Measurements from ENCODE around the gene MED26.
A peak's percentile ranks its signal among the peaks of the same experiment; 100 is the strongest.

The MED26 gene

DNA sequence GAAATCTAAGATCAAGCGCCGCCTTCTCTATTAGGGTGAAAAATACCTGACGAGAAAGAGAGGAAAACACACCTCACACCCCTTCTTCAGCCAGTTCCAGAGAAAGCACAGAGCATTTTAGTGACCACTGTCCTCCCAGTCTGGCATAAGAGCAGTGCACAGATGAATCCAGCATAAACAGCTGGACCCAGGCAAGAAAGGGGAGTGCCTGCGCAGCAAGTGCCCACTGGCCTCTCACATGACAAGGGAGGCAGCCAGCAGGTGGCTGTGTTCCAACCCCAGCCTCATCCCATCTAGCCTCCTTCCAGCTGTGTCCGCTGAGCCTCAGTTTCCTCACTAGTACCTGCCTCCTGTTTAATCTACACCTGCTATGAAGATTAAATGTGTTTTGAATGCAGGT lies 8.0 kb downstream of the MED26 start:
- peak overlapping the region; percentile 27; the same call in 1 of the 2 replicates for H3K27ac ChIP-seq
- TF ChIP-seq, protein P1, sequence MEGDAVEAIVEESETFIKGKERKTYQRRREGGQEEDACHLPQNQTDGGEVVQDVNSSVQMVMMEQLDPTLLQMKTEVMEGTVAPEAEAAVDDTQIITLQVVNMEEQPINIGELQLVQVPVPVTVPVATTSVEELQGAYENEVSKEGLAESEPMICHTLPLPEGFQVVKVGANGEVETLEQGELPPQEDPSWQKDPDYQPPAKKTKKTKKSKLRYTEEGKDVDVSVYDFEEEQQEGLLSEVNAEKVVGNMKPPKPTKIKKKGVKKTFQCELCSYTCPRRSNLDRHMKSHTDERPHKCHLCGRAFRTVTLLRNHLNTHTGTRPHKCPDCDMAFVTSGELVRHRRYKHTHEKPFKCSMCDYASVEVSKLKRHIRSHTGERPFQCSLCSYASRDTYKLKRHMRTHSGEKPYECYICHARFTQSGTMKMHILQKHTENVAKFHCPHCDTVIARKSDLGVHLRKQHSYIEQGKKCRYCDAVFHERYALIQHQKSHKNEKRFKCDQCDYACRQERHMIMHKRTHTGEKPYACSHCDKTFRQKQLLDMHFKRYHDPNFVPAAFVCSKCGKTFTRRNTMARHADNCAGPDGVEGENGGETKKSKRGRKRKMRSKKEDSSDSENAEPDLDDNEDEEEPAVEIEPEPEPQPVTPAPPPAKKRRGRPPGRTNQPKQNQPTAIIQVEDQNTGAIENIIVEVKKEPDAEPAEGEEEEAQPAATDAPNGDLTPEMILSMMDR (conservative IDR thresholded peaks at IDR 0.05), result no peak

DNA sequence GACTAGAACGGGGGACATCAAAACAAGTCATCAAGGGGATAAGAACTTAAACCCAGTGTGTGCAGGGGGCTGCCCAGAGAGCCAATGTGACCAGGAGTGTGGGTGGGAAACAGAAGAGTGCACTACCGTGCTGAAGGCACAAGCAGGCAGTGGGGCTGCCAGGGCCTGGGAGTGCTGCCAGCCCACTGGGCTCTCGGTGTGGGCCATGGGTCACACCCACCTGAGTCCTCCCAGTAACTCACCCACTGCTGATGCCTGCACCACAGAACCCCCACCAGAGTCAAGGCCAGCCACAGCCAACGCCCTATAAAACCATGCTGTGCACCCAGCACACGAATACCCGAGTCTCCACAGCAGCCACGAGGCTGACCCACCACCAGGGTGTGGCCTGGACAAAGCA lies 8.5 kb downstream of the MED26 start:
- TF ChIP-seq, protein P1 (conservative IDR thresholded peaks at IDR 0.05), result no peak
- peak overlapping the region; percentile 27; the same call in 1 of the 2 replicates for H3K27ac ChIP-seq

DNA sequence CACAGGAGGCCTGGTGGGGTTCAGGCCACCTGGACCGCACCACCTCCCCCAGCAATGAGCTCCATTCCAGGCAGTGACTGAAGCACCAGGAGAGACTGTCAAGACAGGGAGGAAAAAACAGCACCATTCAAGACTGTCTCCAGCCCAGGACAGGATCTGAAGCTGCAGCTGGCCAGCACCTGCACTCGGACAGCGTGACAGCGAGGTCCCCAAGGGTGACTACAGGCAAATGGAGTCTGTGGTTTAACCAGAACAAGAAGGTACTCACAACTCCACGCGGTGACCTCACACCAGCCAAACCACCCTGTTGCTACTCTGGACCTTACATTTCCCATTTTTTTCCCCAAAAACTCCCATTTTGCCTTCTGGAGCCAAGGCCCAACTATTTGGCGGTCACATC lies 9.8 kb downstream of the MED26 start:
- H3K27ac ChIP-seq, result no peak overlapping the region; the same call in 1 of the 2 replicates
- TF ChIP-seq, protein P1 (conservative IDR thresholded peaks at IDR 0.05), result no peak

DNA sequence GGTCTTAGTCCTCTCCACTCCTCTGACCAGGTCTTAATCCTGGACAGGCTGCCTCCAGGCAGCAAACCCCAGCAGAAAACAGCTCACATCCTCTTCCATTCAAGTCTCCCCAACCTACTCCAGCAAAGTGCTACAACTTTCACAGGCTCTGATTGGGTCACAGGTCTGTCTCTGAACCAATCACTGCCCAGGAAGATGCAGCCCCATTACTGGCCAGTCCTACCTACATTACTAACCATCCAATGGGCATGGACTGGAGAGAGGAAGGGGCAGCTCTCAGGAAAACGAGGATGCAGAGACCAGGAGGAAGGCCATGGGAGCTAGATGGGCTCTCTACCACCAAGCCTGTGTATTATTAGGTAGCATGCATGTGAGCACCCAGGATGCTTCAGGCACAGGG lies 12.2 kb downstream of the MED26 start:
- TF ChIP-seq, protein P1 (conservative IDR thresholded peaks at IDR 0.05), result no peak
- H3K27ac ChIP-seq, result peak overlapping the region; percentile 72

DNA sequence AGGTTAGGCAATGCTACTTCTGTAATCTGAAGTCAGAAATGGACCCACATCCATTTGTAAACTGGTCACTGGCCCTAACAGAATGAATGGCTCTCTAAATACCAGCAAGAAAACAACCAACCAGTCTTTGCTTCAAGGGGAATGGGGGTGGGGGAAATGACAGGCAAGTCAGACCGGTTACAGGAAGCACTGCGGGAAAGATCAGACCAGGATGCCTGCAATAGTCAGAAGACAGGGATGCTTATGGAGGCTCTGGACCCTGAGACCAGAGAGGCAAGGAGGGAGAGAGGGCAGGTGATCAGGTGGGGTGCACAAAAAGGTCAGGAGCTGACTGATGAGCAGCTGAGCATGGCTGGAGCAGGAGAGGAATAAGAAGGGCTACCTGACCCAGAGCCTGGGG lies 13.1 kb downstream of the MED26 start:
- TF ChIP-seq, protein P1 (conservative IDR thresholded peaks at IDR 0.05), result no peak

DNA sequence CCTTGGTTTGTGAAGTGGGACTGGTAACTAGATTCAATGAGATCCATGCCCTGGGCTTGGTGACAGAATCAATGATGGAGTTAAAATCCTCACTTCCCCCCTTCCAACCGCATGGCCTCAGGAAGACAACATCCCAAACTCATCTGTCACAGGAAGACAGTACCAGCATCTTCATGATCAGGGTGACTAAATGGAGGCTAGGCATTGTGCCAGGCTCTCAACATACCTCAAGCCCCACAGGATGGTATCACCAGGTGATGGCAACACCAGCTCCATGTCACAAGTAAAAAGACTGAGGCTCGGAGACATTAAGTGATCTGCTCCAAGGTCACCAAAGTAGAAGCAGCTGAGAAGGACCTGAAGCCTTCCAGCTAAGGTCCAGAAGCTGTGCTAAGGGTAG lies 14.2 kb downstream of the MED26 start:
- TF ChIP-seq, protein P1 (conservative IDR thresholded peaks at IDR 0.05), result no peak
- peak overlapping the region; percentile 72 for H3K27ac ChIP-seq

More for the DNA sequence above, 13.1 kb downstream of the MED26 start:
- peak overlapping the region; percentile 72 for H3K27ac ChIP-seq

DNA sequence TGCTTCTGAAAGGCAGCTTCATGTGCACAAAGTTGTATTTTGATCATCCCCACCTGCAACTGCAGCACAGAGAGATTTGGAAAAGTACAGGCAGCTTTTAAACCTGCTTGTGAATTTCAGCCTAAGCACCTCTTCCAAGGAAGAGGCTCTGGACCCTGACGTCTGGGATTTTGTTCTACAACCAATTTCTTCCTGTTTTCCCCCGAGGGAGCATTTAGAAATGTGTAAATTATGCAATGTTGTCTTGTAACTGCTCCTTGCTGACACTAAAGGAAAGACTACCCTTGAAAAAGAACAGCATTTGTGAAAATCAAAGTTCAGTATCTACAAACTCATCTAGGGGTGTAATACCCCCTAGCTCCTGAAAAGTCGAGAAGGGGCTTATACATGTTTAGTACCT lies 15.4 kb downstream of the MED26 start:
- TF ChIP-seq, protein P1 (conservative IDR thresholded peaks at IDR 0.05), result no peak
- H3K27ac ChIP-seq, result peak overlapping the region; percentile 72
